Measurements from ENCODE around the gene IFI6. TPM values are rescaled to one million over a fixed set of nuclear protein-coding genes. Genes with fewer than 3 reads are reported as not detected.
A peak's percentile ranks its signal among the peaks of the same experiment; 100 is the strongest.
"Not testable (repeated sequence)": the region's sequence is repeated elsewhere in the genome, so short reads cannot be mapped to it uniquely, and the experiment has no call there.

Gene IFI6
- 30.4 TPM for total RNA-seq

DNA sequence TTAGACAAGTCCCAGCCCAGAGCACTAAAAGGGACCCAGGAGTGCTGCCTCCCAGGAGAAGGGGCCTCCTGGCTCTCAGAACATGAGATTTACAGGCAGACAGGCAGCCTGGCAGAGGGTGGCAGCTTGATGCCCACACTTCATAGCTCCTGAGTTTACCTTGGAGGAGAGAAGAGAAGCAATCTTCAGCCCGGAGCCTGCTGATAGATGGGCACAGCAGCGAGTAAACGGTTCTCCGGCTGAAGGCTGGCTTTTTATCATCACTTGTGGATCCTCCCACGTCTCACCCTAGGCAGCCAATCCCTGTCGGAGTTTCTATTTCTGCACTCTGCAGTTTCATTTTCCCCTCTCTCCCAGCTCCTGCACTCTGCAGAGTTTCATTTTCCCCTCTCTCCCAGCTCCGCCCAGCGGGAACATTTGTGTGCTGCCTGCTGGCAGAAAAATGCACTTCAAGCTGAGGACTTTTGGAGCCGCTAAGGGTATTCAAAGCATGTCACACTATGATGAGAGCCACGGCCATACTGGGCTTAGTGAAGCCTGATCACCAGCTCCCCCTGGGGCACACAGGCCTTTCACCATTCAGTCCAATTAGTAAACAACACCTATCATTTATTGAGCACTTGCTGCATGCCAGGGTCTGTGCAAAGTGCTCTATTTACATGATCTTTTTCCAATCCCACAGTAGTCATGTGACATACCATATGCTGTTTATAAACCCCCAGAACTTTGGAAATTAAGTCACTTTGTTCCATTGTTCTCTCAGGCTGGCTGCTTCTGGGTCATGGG, at the start of gene IFI6:
TSS of gene IFI6 (minus strand) at position 229 of the 786 bp plus-strand sequence. CDS start 2,878 bp downstream, outside the sequence.
- DNase-seq = peak; percentile 98

DNA sequence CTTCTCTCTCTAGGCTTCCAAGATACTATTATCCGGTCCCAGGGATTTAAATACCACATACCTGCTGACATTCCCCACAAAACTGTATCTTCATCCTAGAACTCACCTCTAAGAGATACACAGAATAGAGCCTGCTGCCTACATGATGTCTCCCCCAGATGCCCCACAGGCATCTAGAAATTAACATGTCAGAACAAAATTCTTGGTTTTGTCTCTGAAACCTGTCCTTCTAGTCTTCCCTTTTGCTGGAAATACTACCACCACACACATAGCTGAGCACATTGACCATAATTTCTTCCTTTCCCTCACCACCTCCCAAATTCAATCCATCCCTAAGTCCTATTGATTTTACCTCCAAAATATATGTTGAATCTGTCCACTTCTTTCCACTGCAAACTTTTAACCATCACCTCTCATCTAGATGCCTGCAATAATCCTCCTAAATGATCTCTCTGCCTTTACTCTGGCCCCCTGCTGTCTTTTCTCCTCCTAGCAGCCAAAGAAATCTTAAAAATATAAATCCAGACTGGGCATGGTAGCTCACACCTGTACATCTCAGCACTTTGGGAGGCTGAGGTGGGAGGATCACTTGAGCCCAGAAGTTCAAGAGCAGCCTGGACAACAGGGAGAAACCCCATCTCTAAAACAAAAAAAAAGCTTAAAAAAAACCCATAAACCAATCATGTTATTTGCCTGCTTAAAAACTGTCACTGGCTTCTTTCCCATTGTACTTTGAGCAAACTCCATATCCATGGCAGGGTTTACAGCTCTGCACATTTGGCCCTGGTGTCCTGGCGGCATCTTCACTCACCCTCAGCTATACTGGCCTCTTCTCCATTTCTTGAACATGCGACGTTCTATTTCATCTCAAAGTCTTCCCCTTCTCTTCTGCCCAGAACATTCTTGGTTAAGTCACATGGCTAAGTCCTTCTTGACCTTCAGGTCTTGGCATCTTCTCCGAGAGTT, 47.6 kb upstream of the IFI6 start:
- peak; percentile 21 for DNase-seq

GRCh38 chr1:27716262-27716895, 44.4 kb upstream of the IFI6 start:
- DNase-seq = no peak

DNA sequence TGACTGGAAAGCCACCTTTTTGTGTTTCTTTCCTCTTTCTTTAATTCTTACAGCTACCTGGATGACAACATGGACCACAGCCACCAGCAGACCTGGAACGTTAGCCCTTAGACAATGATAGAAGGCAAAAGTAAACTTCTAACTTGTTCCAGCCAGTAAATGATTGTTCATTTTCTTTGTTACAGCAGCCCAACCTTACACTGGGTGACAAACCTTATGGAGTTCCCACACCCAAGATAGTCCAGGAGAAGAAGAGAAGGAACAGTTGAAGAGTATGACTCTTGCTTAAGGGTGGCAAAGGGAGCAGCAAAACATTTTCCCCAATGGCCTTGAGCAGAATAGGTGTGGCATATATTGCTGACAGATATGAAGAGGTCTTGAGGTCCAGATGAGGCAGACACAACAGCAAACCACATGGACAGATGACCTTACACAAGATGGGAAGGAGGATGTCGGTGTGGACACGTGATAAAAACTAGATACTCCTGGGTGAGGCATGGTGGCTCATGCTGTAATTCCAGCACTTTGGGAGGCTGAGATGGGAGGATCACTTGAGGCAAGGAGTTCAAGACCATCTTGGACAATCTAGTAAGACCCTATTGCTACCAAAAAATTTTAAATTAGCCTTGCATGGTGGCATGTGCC, 42.0 kb upstream of the IFI6 start:
- no peak for DNase-seq

DNA sequence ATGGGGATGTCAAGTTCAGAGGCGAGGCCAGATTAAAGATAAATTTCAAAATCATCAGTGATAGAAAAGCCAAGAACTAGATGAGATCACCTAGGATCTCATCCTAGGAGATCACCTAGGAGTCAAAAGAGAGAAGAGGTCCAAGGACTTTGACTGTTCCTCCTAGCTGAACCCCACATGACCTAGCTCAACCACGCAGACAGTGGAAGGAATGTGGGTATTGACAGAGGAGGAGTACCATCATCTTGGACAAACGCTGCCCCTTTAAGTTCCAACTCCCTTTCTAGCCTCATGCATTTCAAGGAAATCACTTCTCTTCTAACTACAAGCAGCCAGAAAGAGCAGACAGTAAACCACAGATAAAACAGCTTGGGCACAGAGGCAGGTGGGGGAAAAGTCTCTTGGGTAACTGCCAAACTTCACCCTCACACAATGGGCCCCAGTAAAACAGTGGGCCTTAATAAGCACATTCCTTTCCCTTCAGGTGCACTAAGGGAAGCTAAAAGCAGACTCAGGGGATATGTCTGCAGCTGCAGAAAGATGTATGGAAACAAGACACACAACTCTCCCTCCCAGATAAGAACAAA, 41.2 kb upstream of the IFI6 start:
- DNase-seq = no peak

DNA sequence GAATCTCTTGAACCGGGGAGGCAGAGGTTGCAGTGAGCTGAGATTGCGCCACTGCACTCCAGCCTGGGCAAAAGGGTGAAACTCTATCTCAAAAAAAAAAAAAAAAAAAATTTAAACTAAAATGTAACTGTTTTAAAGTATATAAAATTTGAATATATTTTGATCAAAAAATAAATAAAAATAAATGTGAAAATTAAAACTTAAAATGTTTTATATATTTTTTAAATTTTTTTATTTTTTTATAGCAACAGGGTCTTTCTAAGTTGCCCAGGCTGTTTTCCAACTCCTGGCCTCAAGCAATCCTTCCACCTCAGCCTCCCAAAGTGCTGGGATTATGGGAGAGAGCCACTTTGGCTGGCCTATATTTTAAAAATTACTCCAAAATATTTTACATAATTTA, 38.6 kb upstream of the IFI6 start:
- DNase-seq = no peak

DNA sequence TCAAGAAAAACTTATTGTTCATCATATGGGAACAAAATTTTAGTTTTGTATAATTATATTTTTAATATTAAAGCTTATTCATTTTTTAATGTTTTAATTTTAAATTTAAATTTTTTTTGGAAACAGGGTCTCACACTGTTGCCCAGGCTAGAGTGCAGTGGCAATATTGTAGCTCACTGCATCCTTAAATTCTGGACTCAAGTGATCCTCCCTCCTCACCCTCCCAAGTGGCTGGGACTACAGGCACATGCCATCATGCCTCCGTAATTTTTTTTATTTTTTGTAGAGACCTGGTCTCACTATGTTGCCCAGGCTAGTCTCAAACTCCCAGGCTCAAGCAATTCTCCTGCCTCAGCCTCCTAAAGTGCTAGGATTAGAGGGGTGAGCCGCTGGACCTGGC, 33.6 kb upstream of the IFI6 start:
- no peak for DNase-seq

DNA sequence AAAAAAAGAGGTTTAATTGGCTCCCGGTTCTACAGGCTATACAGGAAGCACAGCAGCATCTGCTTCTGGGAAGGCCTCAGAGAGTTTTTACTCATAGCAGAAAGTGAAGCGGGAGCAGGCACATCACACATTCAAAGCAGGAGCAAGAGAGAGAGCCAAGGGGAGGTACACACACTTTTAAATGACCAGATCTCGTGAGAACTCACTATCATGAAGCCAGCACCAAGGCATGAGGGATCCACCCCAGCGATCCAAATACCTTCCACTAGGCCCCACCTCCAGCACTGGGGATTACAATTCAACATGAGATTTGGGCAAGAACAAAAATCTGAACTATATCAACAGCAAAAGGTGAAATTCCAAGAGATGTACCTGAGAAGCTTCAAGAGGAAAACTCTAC, 33.0 kb upstream of the IFI6 start:
- DNase-seq = no peak

DNA sequence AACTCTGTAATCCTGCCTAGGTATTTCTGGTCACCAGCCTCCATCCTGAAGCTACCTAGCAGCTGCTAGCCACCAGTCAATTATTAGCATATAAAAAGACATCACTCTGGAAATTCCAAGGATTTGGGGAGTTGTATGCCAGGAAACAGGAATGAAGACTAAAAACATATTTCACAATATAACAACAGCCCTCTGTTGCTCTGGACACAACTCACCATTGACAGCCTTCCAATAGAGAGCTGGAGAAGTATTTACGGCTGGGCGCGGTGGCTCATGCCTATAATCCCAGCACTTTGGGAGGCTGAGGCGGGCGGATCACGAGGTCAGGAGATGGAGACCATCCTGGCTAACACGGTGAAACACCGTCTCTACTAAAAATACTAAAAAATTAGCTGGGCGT, 24.8 kb upstream of the IFI6 start:
- DNase-seq = not testable (repeated sequence)

DNA sequence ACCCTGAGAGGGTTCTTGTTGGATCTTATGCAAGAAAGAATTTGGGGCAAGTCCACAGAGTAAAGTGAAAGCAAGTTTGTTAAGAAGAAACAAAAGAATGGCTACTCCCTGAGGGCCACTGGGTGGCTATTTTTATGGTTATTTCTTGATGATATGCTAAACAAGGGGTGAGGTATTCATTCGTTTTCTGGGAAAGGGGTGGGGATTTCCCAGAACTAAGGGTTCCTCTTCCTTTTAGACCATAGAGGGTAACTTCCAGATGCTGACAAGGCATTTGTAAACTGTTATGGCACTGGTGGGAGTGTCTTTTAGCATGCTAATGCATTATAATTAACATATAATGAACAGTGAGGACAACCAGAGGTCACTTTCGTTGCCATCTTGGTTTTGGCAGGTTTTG, 18.2 kb upstream of the IFI6 start:
- no peak for DNase-seq

- no peak for DNase-seq
These were observed 17.6 kb upstream of the IFI6 start for GRCh38 chr1:27689423-27690173.

DNA sequence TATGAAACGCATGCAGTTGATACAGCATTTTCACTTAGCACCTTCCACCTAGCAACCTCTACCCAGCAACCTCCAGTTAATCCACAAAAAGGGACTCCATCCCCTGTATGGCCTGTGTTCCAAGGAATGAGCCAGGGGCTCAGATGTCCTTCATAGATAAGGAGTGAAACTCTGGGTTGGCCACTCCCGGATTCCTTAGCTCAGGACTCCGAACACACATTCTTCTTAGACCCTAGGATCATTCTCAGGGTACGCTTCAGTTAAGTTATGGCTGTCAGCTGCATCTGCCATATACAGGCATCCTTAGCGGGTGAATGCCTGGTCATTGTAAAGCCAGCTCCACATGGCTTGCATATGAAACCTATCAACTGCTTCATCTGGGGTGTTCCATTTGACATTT, 15.9 kb upstream of the IFI6 start:
- DNase-seq = no peak

DNA sequence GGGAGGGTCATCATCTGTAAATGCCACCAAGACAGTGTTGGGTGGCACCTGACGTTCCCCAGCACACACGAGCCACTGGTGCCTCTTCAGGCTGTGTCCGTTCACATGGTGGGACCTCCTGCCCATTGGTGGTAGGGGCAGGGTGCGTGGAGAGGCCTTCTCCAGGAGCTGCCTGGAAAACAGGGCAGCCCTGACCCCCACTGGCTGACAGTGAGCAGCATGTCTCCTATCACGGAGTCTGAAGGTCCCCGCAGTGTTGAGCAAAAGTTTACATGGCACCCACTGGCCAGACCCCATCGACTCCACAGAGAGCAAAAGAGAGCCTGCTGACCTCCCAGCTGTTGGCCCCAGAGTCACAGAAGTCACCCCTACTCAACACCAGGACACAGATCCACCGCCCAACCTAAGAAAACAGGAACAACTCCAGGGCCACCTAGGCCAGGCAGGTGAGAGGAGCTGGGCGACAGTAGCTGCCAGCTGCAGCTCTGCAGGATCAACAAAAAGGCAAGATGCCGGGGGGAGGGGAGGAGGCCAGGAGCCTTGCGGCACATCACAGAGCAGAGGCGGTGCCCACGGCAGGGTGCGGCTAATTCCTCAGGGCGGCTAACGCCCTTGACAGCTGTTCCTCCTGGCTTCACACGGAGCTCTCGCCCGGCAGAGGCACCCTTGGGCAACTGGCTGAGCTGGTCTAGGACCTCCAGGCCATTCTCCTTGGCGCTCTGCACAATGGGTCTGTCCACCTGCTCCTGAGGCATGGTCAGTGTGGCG, 14.4 kb upstream of the IFI6 start:
- DNase-seq = peak; percentile 68

DNA sequence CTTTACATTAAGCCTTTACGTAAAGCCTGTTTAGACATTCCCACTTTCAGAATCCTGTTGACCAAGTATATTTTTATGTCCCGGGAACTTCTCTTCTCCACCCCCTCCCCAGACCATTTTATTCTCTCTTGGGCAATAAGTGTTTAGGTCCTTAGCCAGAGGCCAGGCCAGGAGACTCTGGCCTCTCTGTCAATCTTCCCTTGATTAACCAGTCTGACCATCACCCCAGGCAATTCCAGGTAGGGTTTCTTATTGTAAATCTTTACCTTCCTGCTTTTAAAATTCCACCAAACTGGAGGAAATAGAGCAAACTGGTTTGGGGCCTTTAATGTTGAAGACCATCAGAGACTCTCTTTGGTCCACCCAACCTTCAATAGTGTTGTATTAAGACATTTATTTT, 12.2 kb upstream of the IFI6 start:
- DNase-seq = no peak

- no peak for DNase-seq
These were observed 10.5 kb upstream of the IFI6 start for GRCh38 chr1:27682351-27682944.

- DNase-seq = not testable (repeated sequence)
These were observed 9.6 kb upstream of the IFI6 start for GRCh38 chr1:27681580-27681979.

- DNase-seq = not testable (repeated sequence)
These were observed 8.3 kb upstream of the IFI6 start for GRCh38 chr1:27680225-27680791.

GRCh38 chr1:27678747-27679146, 6.8 kb upstream of the IFI6 start:
- DNase-seq = no peak

GRCh38 chr1:27676410-27676809, 4.4 kb upstream of the IFI6 start:
- DNase-seq = no peak

DNA sequence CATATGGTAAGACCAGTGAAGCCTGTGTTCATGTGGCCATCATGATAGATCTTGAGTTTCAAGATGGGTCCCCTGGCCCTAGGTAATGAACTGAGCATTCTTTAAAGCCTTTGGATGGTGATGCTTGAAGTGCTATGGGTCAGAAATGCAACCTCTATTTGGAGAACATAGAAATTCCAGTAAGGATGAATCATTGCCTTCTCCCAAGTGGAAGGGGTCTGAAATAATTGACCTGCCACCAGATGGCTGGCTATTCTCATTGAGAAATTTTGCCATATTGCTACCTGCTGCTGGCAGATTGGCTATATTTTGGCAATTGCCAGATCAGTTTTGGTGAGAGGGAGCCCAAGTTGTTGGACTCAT, 739 bp upstream of the IFI6 start:
- DNase-seq = no peak

Data from tongue (tissue), 2 donors.